GOT3 (cell line): ENCODE results near the gene CHD1.

Experiments
- DNase-seq: peaks from one replicate; lab custom pipeline; 2025; ENCODE audit warnings: mixed read lengths; lab: John Stamatoyannopoulos, UW

CHD1 gene

DNA sequence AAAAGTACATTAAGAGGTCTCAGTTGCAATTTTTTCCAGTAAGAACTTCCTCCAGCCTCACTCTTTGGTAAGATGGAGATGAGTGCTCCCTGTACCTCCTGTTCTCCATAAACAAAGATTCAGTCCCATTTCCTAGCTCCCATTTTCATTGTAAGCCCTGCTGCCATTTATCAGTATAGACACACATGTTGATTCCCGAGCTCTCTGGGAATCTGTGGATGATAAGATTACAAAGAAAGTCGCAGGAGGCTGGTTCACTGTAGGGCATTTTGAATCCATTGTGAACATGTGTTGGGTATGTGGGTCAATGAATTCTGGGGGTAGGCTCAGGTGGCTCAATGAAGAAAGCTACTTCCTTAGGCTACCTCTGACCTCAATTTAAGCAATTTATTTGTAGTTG is 118.6 kb downstream of the CHD1 start:
- DNase-seq: no peak

DNA sequence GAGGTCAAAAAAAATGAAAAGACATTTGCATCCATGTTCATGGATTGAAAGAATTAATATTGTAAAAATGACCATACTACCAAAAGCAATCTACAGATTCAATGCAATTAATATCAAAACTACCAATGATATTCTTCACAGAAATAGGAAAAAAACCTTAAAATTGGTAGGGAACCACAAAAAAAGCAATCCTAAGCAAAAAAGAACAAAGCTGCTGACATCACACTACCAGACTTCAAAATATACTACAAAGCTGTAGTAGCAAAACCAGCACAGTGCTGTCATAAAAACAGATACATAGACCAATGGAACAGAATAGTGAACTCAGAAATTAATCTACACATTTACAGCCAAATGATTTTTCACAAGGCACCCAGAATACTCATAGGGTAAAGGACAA is 121.0 kb downstream of the CHD1 start:
- DNase-seq: no peak

DNA sequence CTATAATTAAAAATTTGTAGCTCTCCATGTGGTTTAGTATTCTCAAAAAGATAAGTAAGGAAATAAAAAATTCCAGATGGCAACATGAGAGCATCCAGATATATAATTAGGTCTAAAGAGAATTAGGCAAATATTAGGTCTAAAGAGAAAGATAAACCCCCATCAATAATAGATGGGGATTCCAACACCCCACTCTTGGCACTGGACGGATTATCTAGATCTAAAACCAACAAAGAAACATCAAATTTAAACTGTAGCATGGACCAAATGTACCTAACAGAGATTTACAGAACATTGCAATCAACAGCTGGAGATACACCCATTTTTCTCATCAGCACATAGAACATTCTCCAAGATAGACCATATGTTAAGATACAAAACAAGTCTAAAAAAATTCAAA is 123.7 kb downstream of the CHD1 start:
- DNase-seq: no peak

DNA sequence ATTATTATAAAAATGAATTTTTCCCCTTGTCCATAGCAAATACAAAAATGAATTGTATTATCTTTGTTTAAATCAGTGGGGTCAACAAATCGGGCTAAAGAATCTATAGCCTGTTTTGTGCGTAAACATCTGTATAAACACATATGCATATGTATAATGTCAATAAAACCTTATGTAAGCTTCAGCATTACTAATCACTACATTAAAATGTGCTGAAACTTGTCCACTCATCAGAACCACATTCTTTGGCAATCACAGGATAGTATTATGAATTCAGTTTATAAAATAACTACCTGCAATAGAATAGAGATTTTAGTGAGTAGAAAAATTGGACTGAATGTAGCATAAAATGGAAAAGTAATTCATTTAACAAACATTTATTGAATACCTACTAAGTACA is 124.7 kb downstream of the CHD1 start:
- DNase-seq: no peak
